Measurements from ENCODE around the gene TEF. TPM values are rescaled to one million over a fixed set of nuclear protein-coding genes. Genes with fewer than 3 reads are reported as not detected.
A peak's percentile ranks its signal among the peaks of the same experiment; 100 is the strongest.

The TEF gene
- total and polyA plus RNA-seq, 2 donors from 2014 or later: 19.4 to 34.9 TPM

- Histone ChIP-seq H3K36me3 (ENCODE audit: control insufficient read depth in 2 of 3, insufficient read depth in 3 of 3, low read length in 3 of 3) (no peaks in the 10 kb centered on the region), H3K27ac (ENCODE audit: low read depth in 2 of 2, low read length in 2 of 2) (peak overlapping the region; percentile 56 to 57), H3K9ac (ENCODE audit: low read length in 3 of 3) (peak overlapping the region in 1 of 3 donors; percentile 29), H3K27me3 (ENCODE audit: control insufficient read depth, insufficient read depth, low read length) (no peaks in the 10 kb centered on the region), H3K9me3 (ENCODE audit: control insufficient read depth in 2 of 3, insufficient read depth in 1 of 3, low read length in 3 of 3) (no peaks in the 10 kb centered on the region), H3K4me1 (ENCODE audit: control insufficient read depth in 2 of 3, insufficient read depth in 2 of 3, low read depth in 1 of 3, low read length in 3 of 3) (peaks cover 0 to 27% (median 20%) of the 10 kb centered on the region in 3 donors), H3K4me3 (ENCODE audit: low read length in 3 of 3) (no peak overlapping the region)
- intact Hi-C loops (cut with DNase I): no loop called here
- TF ChIP-seq CTCF (IDR thresholded peaks at IDR 0.05; ENCODE audit: borderline replicate concordance, extremely low read depth, insufficient read depth): no peak
- FAIRE-seq (no peak), DNase-seq (no peak)
These were observed 29.5 kb downstream of the TEF start for GRCh38 chr22:41411021-41411851.

- H3K27ac ChIP-seq (ENCODE audit: low read depth in 2 of 2, low read length in 2 of 2): peak overlapping the region; percentile 3 to 56
- intact Hi-C loops (cut with DNase I): no loop called here
- peaks cover 0 to 38% (median 27%) of the 10 kb centered on the region in 3 donors for H3K4me1 ChIP-seq (ENCODE audit: control insufficient read depth in 2 of 3, insufficient read depth in 2 of 3, low read depth in 1 of 3, low read length in 3 of 3)
- H3K4me3 ChIP-seq (ENCODE audit: low read length in 3 of 3): peak overlapping the region in 1 of 3 donors; percentile 87
- H3K36me3 ChIP-seq (ENCODE audit: control insufficient read depth in 2 of 3, insufficient read depth in 3 of 3, low read length in 3 of 3): no peaks in the 10 kb centered on the region
- DNase-seq (no peak), FAIRE-seq (no peak)
- peak overlapping the region in 1 of 3 donors; percentile 75 for H3K9ac ChIP-seq (ENCODE audit: low read length in 3 of 3)
- H3K9me3 ChIP-seq (ENCODE audit: control insufficient read depth in 2 of 3, insufficient read depth in 1 of 3, low read length in 3 of 3): no peaks in the 10 kb centered on the region
- H3K27me3 ChIP-seq (ENCODE audit: control insufficient read depth, insufficient read depth, low read length): no peaks in the 10 kb centered on the region
- no peak for TF ChIP-seq CTCF (IDR thresholded peaks at IDR 0.05; ENCODE audit: borderline replicate concordance, extremely low read depth, insufficient read depth)
These were observed 33.8 kb downstream of the TEF start for GRCh38 chr22:41415554-41415953.

- Histone ChIP-seq H3K4me3 (ENCODE audit: low read length in 3 of 3) (peak overlapping the region in 1 of 3 donors; percentile 3), H3K4me1 (ENCODE audit: control insufficient read depth in 2 of 3, insufficient read depth in 2 of 3, low read depth in 1 of 3, low read length in 3 of 3) (peaks cover 0 to 27% (median 23%) of the 10 kb centered on the region in 3 donors), H3K9me3 (ENCODE audit: control insufficient read depth in 2 of 3, insufficient read depth in 1 of 3, low read length in 3 of 3) (no peaks in the 10 kb centered on the region), H3K36me3 (ENCODE audit: control insufficient read depth in 2 of 3, insufficient read depth in 3 of 3, low read length in 3 of 3) (no peaks in the 10 kb centered on the region), H3K27ac (ENCODE audit: low read depth in 2 of 2, low read length in 2 of 2) (peak overlapping the region; percentile 24 to 59), H3K27me3 (ENCODE audit: control insufficient read depth, insufficient read depth, low read length) (no peaks in the 10 kb centered on the region), H3K9ac (ENCODE audit: low read length in 3 of 3) (peak overlapping the region in 1 of 3 donors; percentile 51)
- FAIRE-seq (peak; percentile 21), DNase-seq (peak in 1 of 5 donors; percentile 97)
- intact Hi-C loops (cut with DNase I): no loop called here
- no peak for TF ChIP-seq CTCF (IDR thresholded peaks at IDR 0.05; ENCODE audit: borderline replicate concordance, extremely low read depth, insufficient read depth)
These were observed 36.1 kb downstream of the TEF start for GRCh38 chr22:41417622-41418390.

Measured in kidney (tissue), 14 donors.